Glutamatergic neuron (in vitro differentiated cells): ENCODE measurements around the gene ABHD10. TPM values are rescaled to one million over a fixed set of nuclear protein-coding genes. Genes with fewer than 3 reads are reported as not detected.
A peak's percentile ranks its signal among the peaks of the same experiment; 100 is the strongest.

Experiments used
- DNase-seq: peaks from one replicate; pipeline ENCODE4 v3.0.0; 2022
- H3K27ac Mint-ChIP-seq: one replicate; pipeline ENCODE4 v1.8.0; 2020; ENCODE audit warnings: mild to moderate bottlenecking, mixed read lengths, inconsistent platforms; ENCODE audit not compliant: unreplicated experiment
- H3K27me3 Mint-ChIP-seq: one replicate; pipeline ENCODE4 v1.8.0; 2020; ENCODE audit warnings: mild to moderate bottlenecking, moderate library complexity, mixed read lengths, inconsistent platforms; ENCODE audit not compliant: unreplicated experiment
- H3K36me3 Mint-ChIP-seq: one replicate; pipeline ENCODE4 v1.8.0; 2020; ENCODE audit warnings: mild to moderate bottlenecking, mixed read lengths, inconsistent platforms; ENCODE audit not compliant: unreplicated experiment
- H3K4me1 Mint-ChIP-seq: one replicate; pipeline ENCODE4 v1.8.0; 2020; ENCODE audit warnings: mild to moderate bottlenecking, low read depth, mixed read lengths, inconsistent platforms; ENCODE audit not compliant: unreplicated experiment
- H3K4me3 Mint-ChIP-seq: one replicate; pipeline ENCODE4 v1.8.0; 2020; ENCODE audit warnings: mild to moderate bottlenecking, mixed read lengths, inconsistent platforms; ENCODE audit not compliant: unreplicated experiment
- H3K9me3 Mint-ChIP-seq: one replicate; pipeline ENCODE4 v1.8.0; 2020; ENCODE audit warnings: mild to moderate bottlenecking, moderate library complexity, mixed read lengths, inconsistent platforms; ENCODE audit not compliant: unreplicated experiment
- CTCF ChIP-seq: fragments of 200-600 bp; sonication (generic); IDR thresholded peaks from one replicate; pipeline ENCODE4 v1.5.0; 2021; ENCODE audit not compliant: partially characterized antibody, unreplicated experiment
- total RNA-seq: library from RNA; stranded (reverse); fragmentation: NEBNext Ultra II Directional; extraction: Animal tissue kit (Norgen Biotek cat#: 25700); gene quantifications from one replicate; pipeline ENCODE4 v1.2.1, GENCODE V29; 2021; ENCODE audit not compliant: unreplicated experiment

The ABHD10 gene
- total RNA-seq, 1 donor from 2014 or later: 35.9 TPM

GRCh38 chr3:111984636-111985298 lies 5.9 kb downstream of the ABHD10 start:
- DNase-seq: no peak
- H3K4me3 Mint-ChIP-seq: no peak overlapping the region
- peaks cover 13% of the 10 kb centered on the region for H3K4me1 Mint-ChIP-seq
- no peak overlapping the region for H3K27ac Mint-ChIP-seq
- no peak for TF ChIP-seq CTCF
- no peaks in the 10 kb centered on the region for H3K36me3 Mint-ChIP-seq
- no peaks in the 10 kb centered on the region for H3K9me3 Mint-ChIP-seq
- H3K27me3 Mint-ChIP-seq: peaks cover 2% of the 10 kb centered on the region

GRCh38 chr3:111986800-111987199 lies 8.0 kb downstream of the ABHD10 start:
- no peaks in the 10 kb centered on the region for H3K36me3 Mint-ChIP-seq
- H3K4me1 Mint-ChIP-seq: peaks cover 6% of the 10 kb centered on the region
- TF ChIP-seq CTCF: no peak
- H3K27ac Mint-ChIP-seq: no peak overlapping the region
- H3K27me3 Mint-ChIP-seq: peaks cover 2% of the 10 kb centered on the region
- H3K4me3 Mint-ChIP-seq: no peak overlapping the region
- DNase-seq: no peak
- no peaks in the 10 kb centered on the region for H3K9me3 Mint-ChIP-seq

- H3K27ac Mint-ChIP-seq: peak overlapping the region; percentile 2
- no peak for DNase-seq
- TF ChIP-seq CTCF: peak; percentile 84
These were observed 10.3 kb downstream of the ABHD10 start for GRCh38 chr3:111989061-111989678.

GRCh38 chr3:111993038-111993437 lies 14.2 kb downstream of the ABHD10 start:
- no peaks in the 10 kb centered on the region for H3K36me3 Mint-ChIP-seq
- no peak for TF ChIP-seq CTCF
- no peaks in the 10 kb centered on the region for H3K9me3 Mint-ChIP-seq
- H3K27ac Mint-ChIP-seq: no peak overlapping the region
- no peak overlapping the region for H3K4me3 Mint-ChIP-seq
- H3K27me3 Mint-ChIP-seq: no peaks in the 10 kb centered on the region
- H3K4me1 Mint-ChIP-seq: peaks cover 12% of the 10 kb centered on the region
- no peak for DNase-seq

More at GRCh38 chr3:111989061-111989678, 10.3 kb downstream of the ABHD10 start:
- peaks cover 2% of the 10 kb centered on the region for H3K27me3 Mint-ChIP-seq
- no peaks in the 10 kb centered on the region for H3K36me3 Mint-ChIP-seq
- H3K4me1 Mint-ChIP-seq: peaks cover 8% of the 10 kb centered on the region
- no peak overlapping the region for H3K4me3 Mint-ChIP-seq
- H3K9me3 Mint-ChIP-seq: no peaks in the 10 kb centered on the region
